Endothelial cell of umbilical vein (primary cell): Measurements from ENCODE around the gene USP12.

Experiments
- EZH2 ChIP-seq: IDR thresholded peaks from 2 replicates; pipeline ENCODE4 v1.6.1; 2012; ENCODE audit warnings: borderline replicate concordance, low read depth, mild to moderate bottlenecking, moderate library complexity, low read length, inconsistent platforms; ENCODE audit not compliant: severe bottlenecking
- TF ChIP-seq, protein P1 (sequence below): IDR thresholded peaks from 2 replicates; pipeline ENCODE4 v1.6.1; 2011; ENCODE audit not compliant: insufficient read depth, insufficient read length
- TF ChIP-seq, protein P2 (sequence below), 2 donors: IDR thresholded peaks; 1 replicate in 1 of 2; 2 replicates in 1 of 2; pipeline ENCODE4 v1.5.1; 2011; ENCODE audit warnings: low read length in 2 of 2, mild to moderate bottlenecking in 2 of 2, moderate library complexity in 2 of 2, control low read depth in 1 of 2, inconsistent platforms in 1 of 2, low read depth in 1 of 2; ENCODE audit not compliant: insufficient read depth in 1 of 2; ENCODE audit errors: extremely low read depth in 1 of 2

DNA sequence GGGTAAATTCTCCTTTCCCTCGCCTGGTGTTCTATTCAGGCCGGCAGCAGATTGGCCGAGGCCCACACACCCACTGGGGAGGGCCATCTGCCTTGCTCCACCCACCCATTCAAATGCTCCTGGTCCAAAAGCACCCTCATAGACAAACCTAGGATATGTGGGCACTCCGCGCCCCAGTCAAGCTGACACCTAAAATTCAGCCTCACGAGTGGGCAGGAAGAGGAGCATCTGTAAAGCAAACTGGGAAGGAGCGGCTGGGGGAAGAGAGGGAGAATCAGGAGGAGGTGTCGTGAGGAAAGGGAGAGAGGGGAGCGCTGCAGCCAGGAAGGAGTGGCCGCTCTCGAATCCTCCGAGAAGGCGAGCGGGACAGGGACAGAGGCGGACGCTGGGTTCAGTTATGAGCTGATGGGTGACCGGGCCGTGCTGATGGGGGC lies 136.9 kb downstream of the USP12 start:
- TF ChIP-seq, protein P1, sequence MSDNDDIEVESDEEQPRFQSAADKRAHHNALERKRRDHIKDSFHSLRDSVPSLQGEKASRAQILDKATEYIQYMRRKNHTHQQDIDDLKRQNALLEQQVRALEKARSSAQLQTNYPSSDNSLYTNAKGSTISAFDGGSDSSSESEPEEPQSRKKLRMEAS = no peak
- TF ChIP-seq, protein P2, sequence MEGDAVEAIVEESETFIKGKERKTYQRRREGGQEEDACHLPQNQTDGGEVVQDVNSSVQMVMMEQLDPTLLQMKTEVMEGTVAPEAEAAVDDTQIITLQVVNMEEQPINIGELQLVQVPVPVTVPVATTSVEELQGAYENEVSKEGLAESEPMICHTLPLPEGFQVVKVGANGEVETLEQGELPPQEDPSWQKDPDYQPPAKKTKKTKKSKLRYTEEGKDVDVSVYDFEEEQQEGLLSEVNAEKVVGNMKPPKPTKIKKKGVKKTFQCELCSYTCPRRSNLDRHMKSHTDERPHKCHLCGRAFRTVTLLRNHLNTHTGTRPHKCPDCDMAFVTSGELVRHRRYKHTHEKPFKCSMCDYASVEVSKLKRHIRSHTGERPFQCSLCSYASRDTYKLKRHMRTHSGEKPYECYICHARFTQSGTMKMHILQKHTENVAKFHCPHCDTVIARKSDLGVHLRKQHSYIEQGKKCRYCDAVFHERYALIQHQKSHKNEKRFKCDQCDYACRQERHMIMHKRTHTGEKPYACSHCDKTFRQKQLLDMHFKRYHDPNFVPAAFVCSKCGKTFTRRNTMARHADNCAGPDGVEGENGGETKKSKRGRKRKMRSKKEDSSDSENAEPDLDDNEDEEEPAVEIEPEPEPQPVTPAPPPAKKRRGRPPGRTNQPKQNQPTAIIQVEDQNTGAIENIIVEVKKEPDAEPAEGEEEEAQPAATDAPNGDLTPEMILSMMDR (IDR thresholded peaks at IDR 0.05; ENCODE audit: extremely low read depth in 1 of 2, insufficient read depth in 1 of 2, low read depth in 1 of 2, low read length in 2 of 2) = no peak
- TF ChIP-seq EZH2 = no peak
